IMR-90 (cell line): ENCODE data around the gene MEIS2. TPM values are rescaled to one million over a fixed set of nuclear protein-coding genes. Genes with fewer than 3 reads are reported as not detected.
A peak's percentile ranks its signal among the peaks of the same experiment; 100 is the strongest.

ENCODE experiments used
- ATAC-seq: fragments of 200-7000 bp; cut with Tn5 transposase; 2 replicates; pipeline ENCODE4 v1.9.1; 2020; ENCODE audit warnings: low read depth, mild to moderate bottlenecking, moderate library complexity
- BruUV-seq: library from RNA; stranded (reverse); fragments of 400-500 nt; replicated peaks from 2 replicates; lab custom pipeline; 2021; lab: Mats Ljungman, UMichigan
- CTCF ChIA-PET: fragments of 300-600 bp; formaldehyde crosslinking; extraction: SDS; loops from one replicate; lab custom pipeline; 2021; ENCODE audit warnings: antibody characterized with exemption; lab: Yijun Ruan, JAX
- POLR2A ChIA-PET: fragments of 300-600 bp; sonication (Branson Sonifier 250); formaldehyde crosslinking; loops from one replicate; lab custom pipeline; 2022; ENCODE audit warnings: antibody characterized with exemption; ENCODE audit not compliant: unreplicated experiment; lab: Charles Lee
- DNase-seq: peaks from one replicate; pipeline ENCODE4 v3.0.0; 2013
- H2AFZ ChIP-seq: replicated peaks from 2 replicates; pipeline ENCODE3; 2013; ENCODE audit warnings: low read length, mild to moderate bottlenecking; ENCODE audit not compliant: poor library complexity
- H2AK5ac ChIP-seq: 2 replicates; pipeline ENCODE4 v1.6.1; 2013; ENCODE audit warnings: low read depth, low read length, inconsistent platforms
- H2AK9ac ChIP-seq: replicated peaks from 2 replicates; pipeline ENCODE3; 2013; ENCODE audit warnings: mild to moderate bottlenecking, low read depth, low read length, moderate library complexity; ENCODE audit not compliant: poor library complexity
- H2BK120ac ChIP-seq: 2 replicates; pipeline ENCODE4 v1.6.1; 2013; ENCODE audit warnings: low read depth, low read length, inconsistent platforms
- H2BK15ac ChIP-seq: 3 replicates; pipeline ENCODE4 v1.6.1; 2013; ENCODE audit warnings: low read depth, low read length, inconsistent platforms
- H2BK20ac ChIP-seq: 2 replicates; pipeline ENCODE4 v1.6.1; 2013; ENCODE audit warnings: low read depth, mild to moderate bottlenecking, inconsistent platforms, low read length, moderate library complexity
- H2BK5ac ChIP-seq: 2 replicates; pipeline ENCODE4 v1.6.1; 2013; ENCODE audit warnings: mild to moderate bottlenecking, low read depth, low read length, inconsistent platforms; ENCODE audit not compliant: poor library complexity, severe bottlenecking
- H3K14ac ChIP-seq: replicated peaks from 2 replicates; pipeline ENCODE4 v1.6.1; 2013; ENCODE audit warnings: low read depth, low read length, inconsistent platforms
- H3K18ac ChIP-seq: 2 replicates; pipeline ENCODE4 v1.6.1; 2013; ENCODE audit warnings: low read depth, low read length, control low read depth
- H3K23ac ChIP-seq: 2 replicates; pipeline ENCODE4 v1.6.1; 2013; ENCODE audit warnings: low read depth, low read length, inconsistent platforms
- H3K27ac ChIP-seq: 2 replicates; pipeline ENCODE4 v1.5.1; 2013; ENCODE audit warnings: mild to moderate bottlenecking, control low read depth, low read length; ENCODE audit not compliant: insufficient read depth
- H3K27me3 ChIP-seq: 2 replicates; pipeline ENCODE4 v1.6.1; 2013; ENCODE audit warnings: low read length; ENCODE audit not compliant: control insufficient read depth, insufficient read depth
- H3K36me3 ChIP-seq: 2 replicates; pipeline ENCODE4 v1.6.1; 2013; ENCODE audit warnings: low read length, mixed read lengths; ENCODE audit not compliant: control insufficient read depth, insufficient read depth
- H3K4ac ChIP-seq: 2 replicates; pipeline ENCODE4 v1.6.1; 2013; ENCODE audit warnings: low read depth, low read length, inconsistent platforms
- H3K4me1 ChIP-seq: 2 replicates; pipeline ENCODE4 v1.6.1; 2013; ENCODE audit warnings: low read length, mixed read lengths; ENCODE audit not compliant: control insufficient read depth, insufficient read depth
- H3K4me2 ChIP-seq: 2 replicates; pipeline ENCODE4 v1.6.1; 2013; ENCODE audit warnings: low read depth, mild to moderate bottlenecking, control low read depth, low read length, moderate library complexity
- H3K4me3 ChIP-seq: 2 replicates; pipeline ENCODE4 v1.5.1; 2013; ENCODE audit warnings: low read depth, mild to moderate bottlenecking, control low read depth, low read length, moderate library complexity; ENCODE audit not compliant: insufficient read depth
- H3K56ac ChIP-seq: 2 replicates; pipeline ENCODE4 v1.6.1; 2013; ENCODE audit warnings: low read length, inconsistent platforms; ENCODE audit not compliant: insufficient read depth; ENCODE audit errors: extremely low read depth
- H3K79me1 ChIP-seq, 2 experiments: 2 replicates each; pipeline ENCODE4 v1.6.1; 2013; ENCODE audit warnings: low read length in 2 of 2, inconsistent platforms in 1 of 2, low read depth in 1 of 2
- H3K9ac ChIP-seq: 2 replicates; pipeline ENCODE4 v1.6.1; 2013; ENCODE audit warnings: low read depth, low read length, control low read depth
- H3K9me1 ChIP-seq: 2 replicates; pipeline ENCODE4 v1.6.1; 2013; ENCODE audit warnings: low read length, inconsistent platforms; ENCODE audit not compliant: insufficient read depth
- H3K9me3 ChIP-seq: 2 replicates; pipeline ENCODE4 v1.6.1; 2013; ENCODE audit warnings: low read length; ENCODE audit not compliant: control insufficient read depth, insufficient read depth
- H4K20me1 ChIP-seq: 2 replicates; pipeline ENCODE4 v1.6.1; 2013; ENCODE audit warnings: low read length, inconsistent platforms; ENCODE audit not compliant: insufficient read depth
- H4K5ac ChIP-seq: 2 replicates; pipeline ENCODE4 v1.6.1; 2013; ENCODE audit warnings: mild to moderate bottlenecking, low read depth, low read length, control low read depth
- H4K8ac ChIP-seq, 2 experiments: 2 replicates each; pipeline ENCODE4 v1.6.1; 2013; ENCODE audit warnings: low read depth in 2 of 2, low read length in 2 of 2, control low read depth in 1 of 2, inconsistent platforms in 1 of 2
- H4K91ac ChIP-seq: 2 replicates; pipeline ENCODE4 v1.6.1; 2013; ENCODE audit warnings: low read depth, low read length, inconsistent platforms; ENCODE audit not compliant: insufficient read depth
- CHD1 ChIP-seq: IDR thresholded peaks from 2 replicates; pipeline ENCODE4 v1.6.1; 2012; ENCODE audit warnings: low read depth, low read length, improper control_type of control experiment
- MAZ ChIP-seq: IDR thresholded peaks from 2 replicates; pipeline ENCODE4 v1.6.1; 2012; ENCODE audit warnings: low read depth, mild to moderate bottlenecking, low read length, improper control_type of control experiment, moderate library complexity, borderline replicate concordance
- MXI1 ChIP-seq: IDR thresholded peaks from 2 replicates; pipeline ENCODE4 v1.6.1; 2012; ENCODE audit warnings: low read depth, mild to moderate bottlenecking, low read length, moderate library complexity, borderline replicate concordance
- NFE2L2 ChIP-seq: fragments of 150-350 bp; IDR thresholded peaks from 2 replicates; pipeline ENCODE4 v1.6.1; 2016; ENCODE audit warnings: low read depth, mild to moderate bottlenecking, low read length
- POLR2A ChIP-seq: IDR thresholded peaks from 2 replicates; pipeline ENCODE4 v1.6.1; 2012; ENCODE audit warnings: mild to moderate bottlenecking, low read depth, low read length
- RAD21 ChIP-seq: IDR thresholded peaks from 2 replicates; pipeline ENCODE4 v1.6.1; 2012; ENCODE audit warnings: low read length, improper control_type of control experiment
- RCOR1 ChIP-seq: IDR thresholded peaks from 2 replicates; pipeline ENCODE4 v1.6.1; 2012; ENCODE audit warnings: mild to moderate bottlenecking, low read length, improper control_type of control experiment; ENCODE audit not compliant: insufficient replicate concordance
- RFX5 ChIP-seq: IDR thresholded peaks from 2 replicates; pipeline ENCODE4 v1.8.0; 2012; ENCODE audit warnings: low read depth, mild to moderate bottlenecking, low read length, moderate library complexity
- SMC3 ChIP-seq: fragments of 150-350 bp; IDR thresholded peaks from 2 replicates; pipeline ENCODE4 v1.6.1; 2016; ENCODE audit warnings: low read depth, mild to moderate bottlenecking, antibody characterized with exemption, low read length, moderate library complexity
- WGBS, 2 experiments: methylation state at CpG; one replicate each; pipeline versions ENCODE4 v1.1.5 to v1.1.7; 2013; ENCODE audit warnings: missing lambda C conversion rate in 2 of 2; ENCODE audit not compliant: insufficient read length in 1 of 2; ENCODE audit errors: extremely low coverage in 2 of 2; 5-methylcytosine and 5-hydroxymethylcytosine counted together
- dilution Hi-C: fragments of 300-500 bp; cut with HindIII; formaldehyde crosslinking; loops from one replicate; pipeline ENCODE4 v1.14.3; 2018; ENCODE audit warnings: low sequenced_read_pairs; ENCODE audit not compliant: unreplicated experiment
- in situ Hi-C: fragments of 300-500 bp; cut with MboI; formaldehyde crosslinking; loops from 3 replicates; pipeline ENCODE4 v1.14.3; 2019; ENCODE audit warnings: low sequenced_read_pairs, inconsistent platforms, mixed read lengths
- intact Hi-C: fragments of 100-400 bp; cut with micrococcal nuclease; formaldehyde crosslinking; loops from 2 replicates; pipeline ENCODE4 v1.10.0; 2022
- polyA plus RNA-seq, 3 experiments: library from polyadenylated mRNA; depleted of rRNA; stranded (reverse); fragments of >200 nt; gene quantifications; 2 replicates each; pipeline ENCODE4 v1.2.3, GENCODE V29; 2012; ENCODE audit warnings: low replicate concordance in 1 of 3
- total RNA-seq: library from RNA; depleted of rRNA; stranded (reverse); fragments of >200 nt; gene quantifications from 2 replicates; pipeline ENCODE4 v1.2.3, GENCODE V29; 2012

The MEIS2 gene
- total and polyA plus RNA-seq, 2 of the 4 experiments (the other 2 are of a cell fraction): 70.1 to 71.3 TPM

DNA sequence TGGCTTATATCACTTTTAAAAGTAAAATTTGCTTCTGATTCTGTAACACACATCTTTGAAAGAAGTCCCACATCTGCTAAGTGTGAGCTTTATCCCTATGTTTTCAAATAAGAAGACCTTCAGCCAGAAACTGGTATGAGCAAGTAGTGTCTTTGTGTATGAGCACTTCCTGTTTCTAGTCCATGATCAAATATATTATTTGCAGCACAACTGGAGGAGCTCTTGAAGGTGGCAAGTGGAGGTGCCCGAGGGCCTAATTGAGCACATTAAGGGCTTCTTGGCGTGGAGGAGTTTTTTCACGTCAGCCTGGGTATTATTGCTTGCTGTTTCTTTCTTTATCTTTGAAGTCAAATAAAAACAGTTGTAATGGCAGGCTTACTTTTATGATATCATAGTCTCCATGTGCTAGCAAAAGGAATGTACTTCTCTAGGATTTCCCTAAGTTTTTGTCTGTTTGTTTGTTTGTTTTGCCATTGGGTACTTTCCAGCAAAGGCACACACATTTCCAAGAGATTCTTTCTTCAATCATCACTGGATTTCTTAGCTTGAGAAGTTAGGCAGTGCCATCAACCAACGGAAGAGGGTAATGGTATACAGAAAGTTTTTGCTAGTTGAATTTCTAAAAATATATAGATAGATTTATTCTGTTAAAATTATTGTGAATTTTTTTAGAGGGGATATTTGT lies 68.1 kb downstream of the MEIS2 start:
- Histone ChIP-seq H3K4me1 (peaks cover 9% of the 10 kb centered on the region), H4K20me1 (peaks cover 20% of the 10 kb centered on the region; the same call in 1 of the 2 replicates), H2BK15ac (no peak overlapping the region), H3K4me3 (no peak overlapping the region), H3K27ac (no peak overlapping the region), H2BK20ac (no peak overlapping the region), H2AFZ (no peak overlapping the region), H3K18ac (no peak overlapping the region), H4K8ac (no peak overlapping the region), H3K4ac (no peak overlapping the region), H3K36me3 (peaks cover 7% of the 10 kb centered on the region), H2AK5ac (no peak overlapping the region), H3K56ac (no peak overlapping the region), H3K4me2 (no peak overlapping the region), H3K79me1 (peaks cover 23 to 58% of the 10 kb centered on the region in 2 experiments), H3K14ac (no peak overlapping the region), H2BK5ac (no peak overlapping the region), H3K9me3 (no peaks in the 10 kb centered on the region), H3K9ac (no peak overlapping the region), H3K27me3 (no peaks in the 10 kb centered on the region), H3K23ac (no peak overlapping the region), H3K9me1 (peaks cover 29% of the 10 kb centered on the region), H4K5ac (no peak overlapping the region), H4K91ac (no peak overlapping the region), H2BK120ac (no peak overlapping the region), H2AK9ac (no peak overlapping the region)
- TF ChIP-seq SMC3 (no peak), CHD1 (no peak), RCOR1 (no peak), MAZ (no peak), NFE2L2 (no peak), RFX5 (no peak), RAD21 (no peak), MXI1 (no peak), POLR2A (no peak)
- no peak for ATAC-seq
- ChIA-PET CTCF (interaction anchor here (1.2 kb wide), 1 partner anchor 10 kb away, joined by 3 read pairs; no protein-coding TSS in a partner anchor), POLR2A (no interaction called here)
- WGBS, 2 experiments: no CpG with 5 or more reads among the region's 4 CpGs
- dilution Hi-C loops (no loop called here), in situ Hi-C loops (loop anchor here (10.0 kb wide), 1 partner anchor 57 kb away; no protein-coding TSS in a partner anchor), intact Hi-C loops (no loop called here)
- DNase-seq: peak; percentile 23
- BruUV-seq: no TSS peak
